ENCODE measurements around the gene RAB31. TPM values are rescaled to one million over a fixed set of nuclear protein-coding genes. Genes with fewer than 3 reads are reported as not detected.

The RAB31 gene
- total and polyA plus RNA-seq, 3 donors from 2014 or later: 75.9 to 110 (median 81.5) TPM

- no peak for TF ChIP-seq POLR2A (IDR thresholded peaks at IDR 0.05)
- no peak for TF ChIP-seq CTCF (IDR thresholded peaks at IDR 0.05)
- intact Hi-C loops (cut with DNase I; ENCODE audit: low total_unique reads): no loop called here
- H3K4me3 ChIP-seq: no peak overlapping the region
- H3K27me3 ChIP-seq: no peaks in the 10 kb centered on the region
- H3K27ac ChIP-seq: no peak overlapping the region
- no peaks in the 10 kb centered on the region for H3K9me3 ChIP-seq
- H3K4me1 ChIP-seq: no peaks in the 10 kb centered on the region
- no peak for DNase-seq
- WGBS, 2 donors: 84 to 90% methylated on average over 9 of the region's 9 CpGs
- H3K36me3 ChIP-seq (ENCODE audit: low read depth, missing control alignments): no peaks in the 10 kb centered on the region
These were observed 23.9 kb downstream of the RAB31 start for GRCh38 chr18:9732031-9732430.

DNA sequence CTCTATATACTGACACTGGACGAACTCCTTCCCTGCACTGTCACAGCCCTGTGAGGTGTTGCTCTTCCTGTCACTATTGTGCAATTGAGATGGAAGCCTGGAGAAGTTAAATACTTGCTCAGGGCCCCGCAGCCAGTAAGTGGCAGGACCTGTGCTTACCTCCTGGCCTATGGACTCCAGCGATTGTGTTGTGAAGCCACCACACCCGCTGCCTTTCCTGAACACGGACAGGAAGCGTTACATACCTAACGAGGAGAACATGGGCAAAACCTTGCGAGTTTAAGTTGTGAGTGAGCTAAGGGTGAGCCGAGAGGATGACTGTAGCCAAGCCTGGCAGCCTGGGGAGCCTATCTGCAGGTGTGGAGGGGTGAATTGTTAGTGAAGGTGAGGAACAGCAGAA is 26.1 kb downstream of the RAB31 start:
- WGBS, 2 donors: 76 to 92% methylated on average over 9 of the region's 9 CpGs
- Histone ChIP-seq H3K27me3 (no peaks in the 10 kb centered on the region), H3K9me3 (no peaks in the 10 kb centered on the region), H3K4me3 (no peak overlapping the region), H3K27ac (no peak overlapping the region), H3K36me3 (ENCODE audit: low read depth, missing control alignments) (no peaks in the 10 kb centered on the region), H3K4me1 (no peaks in the 10 kb centered on the region)
- TF ChIP-seq POLR2A (IDR thresholded peaks at IDR 0.05) (no peak), CTCF (IDR thresholded peaks at IDR 0.05) (no peak)
- DNase-seq: no peak
- intact Hi-C loops (cut with DNase I; ENCODE audit: low total_unique reads): no loop called here

GRCh38 chr18:9735238-9735637 is 27.1 kb downstream of the RAB31 start:
- TF ChIP-seq CTCF (IDR thresholded peaks at IDR 0.05) (no peak), POLR2A (IDR thresholded peaks at IDR 0.05) (no peak)

DNA sequence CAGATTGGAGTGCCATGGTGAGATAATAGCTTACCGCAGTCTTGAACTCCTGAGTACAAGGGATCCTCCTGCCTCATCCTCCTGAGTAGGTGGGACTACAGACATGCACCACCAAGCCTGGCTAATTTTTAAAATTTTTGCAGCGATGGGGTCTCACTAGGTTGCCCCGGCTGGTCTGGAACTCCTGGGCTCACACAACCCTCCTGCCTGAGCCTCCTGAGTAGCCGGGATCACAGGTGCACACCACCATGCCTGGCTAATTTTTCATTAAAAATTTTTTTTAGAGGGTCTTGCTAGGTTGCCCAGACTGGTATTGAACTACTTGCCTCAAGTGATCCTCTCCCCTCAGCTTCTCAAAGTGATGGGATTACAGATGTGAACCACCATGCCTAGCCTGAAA is 27.8 kb downstream of the RAB31 start:
- Histone ChIP-seq H3K4me3 (no peak overlapping the region), H3K36me3 (ENCODE audit: low read depth, missing control alignments) (no peaks in the 10 kb centered on the region), H3K27ac (no peak overlapping the region), H3K9me3 (no peaks in the 10 kb centered on the region), H3K4me1 (peaks cover 8% of the 10 kb centered on the region), H3K27me3 (no peaks in the 10 kb centered on the region)
- intact Hi-C loops (cut with DNase I; ENCODE audit: low total_unique reads): no loop called here
- 69 to 71% methylated on average over 4 of the region's 4 CpGs for WGBS, 2 donors
- TF ChIP-seq CTCF (IDR thresholded peaks at IDR 0.05) (no peak), POLR2A (IDR thresholded peaks at IDR 0.05) (no peak)
- no peak for DNase-seq

More at GRCh38 chr18:9735238-9735637, 27.1 kb downstream of the RAB31 start:
- 84 to 90% methylated on average over 9 of the region's 9 CpGs for WGBS, 2 donors
- Histone ChIP-seq H3K27me3 (no peaks in the 10 kb centered on the region), H3K36me3 (ENCODE audit: low read depth, missing control alignments) (no peaks in the 10 kb centered on the region), H3K27ac (no peak overlapping the region), H3K4me3 (no peak overlapping the region), H3K9me3 (no peaks in the 10 kb centered on the region), H3K4me1 (peaks cover 6% of the 10 kb centered on the region)
- intact Hi-C loops (cut with DNase I; ENCODE audit: low total_unique reads): no loop called here
- no peak for DNase-seq

DNA sequence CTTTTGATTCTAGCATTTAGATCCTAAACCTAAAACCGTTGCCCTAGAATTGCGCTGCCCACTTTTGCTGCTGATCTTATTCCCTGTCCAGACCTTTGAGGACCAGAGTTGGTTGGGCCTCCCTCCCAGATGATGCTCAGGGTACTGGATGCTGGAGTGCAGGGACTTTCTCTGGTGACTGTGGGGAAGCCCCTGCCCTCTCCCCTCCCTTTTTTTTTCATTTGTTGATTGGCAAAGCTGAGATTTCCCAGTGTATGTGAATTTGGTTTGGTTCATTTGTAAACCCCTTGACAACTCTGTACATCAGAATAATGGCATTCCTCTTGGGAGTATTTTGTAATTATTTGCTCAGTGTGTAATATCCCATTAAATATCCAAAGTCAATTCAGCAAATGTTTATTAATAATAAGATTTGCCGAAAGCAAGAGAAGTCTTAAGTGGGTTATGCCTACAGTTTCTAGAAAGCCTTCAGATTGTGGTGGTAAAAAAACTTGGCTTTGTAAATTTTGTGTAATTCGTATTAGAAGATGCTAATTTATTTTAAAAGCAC is 28.3 kb downstream of the RAB31 start:
- Histone ChIP-seq H3K4me1 (peaks cover 9% of the 10 kb centered on the region), H3K36me3 (ENCODE audit: low read depth, missing control alignments) (no peaks in the 10 kb centered on the region), H3K27ac (no peak overlapping the region), H3K9me3 (no peaks in the 10 kb centered on the region), H3K4me3 (no peak overlapping the region), H3K27me3 (no peaks in the 10 kb centered on the region)
- intact Hi-C loops (cut with DNase I; ENCODE audit: low total_unique reads): no loop called here
- WGBS, 2 donors: 49 to 63% methylated on average over 4 of the region's 4 CpGs
- TF ChIP-seq CTCF (IDR thresholded peaks at IDR 0.05): no peak
- no peak for TF ChIP-seq POLR2A (IDR thresholded peaks at IDR 0.05)
- DNase-seq: no peak

Data from testis (tissue), 3 donors.